HepG2 (cell line): ENCODE measurements around the gene ZNF414. TPM values are rescaled to one million over a fixed set of nuclear protein-coding genes. Genes with fewer than 3 reads are reported as not detected.
A peak's percentile ranks its signal among the peaks of the same experiment; 100 is the strongest.

ENCODE experiments used
- ARID2 ChIP-seq: sonication (generic); formaldehyde crosslinking; IDR thresholded peaks from 2 replicates; pipeline ENCODE4 v1.8.1; 2022; ENCODE audit warnings: mild to moderate bottlenecking, missing genetic modification reagents, borderline replicate concordance
- HHEX ChIP-seq: IDR thresholded peaks from 2 replicates; pipeline ENCODE4 v1.6.1; 2016; ENCODE audit warnings: control low read depth
- HMG20A ChIP-seq: IDR thresholded peaks from 2 replicates; pipeline ENCODE4 v1.6.1; 2016; ENCODE audit warnings: borderline replicate concordance
- IRF2 ChIP-seq: IDR thresholded peaks from 2 replicates; pipeline ENCODE4 v1.6.1; 2018; ENCODE audit warnings: missing genetic modification reagents, missing compliant biosample characterization
- KLF16 ChIP-seq, 2 experiments: sonication (generic) in 1 of 2; formaldehyde crosslinking in 1 of 2; IDR thresholded peaks; 2 replicates each; pipeline versions ENCODE4 v1.6.1 to v1.8.0; 2016 to 2023; ENCODE audit warnings: missing genetic modification reagents in 2 of 2, missing compliant biosample characterization in 1 of 2
- NCOR1 ChIP-seq: fragments of 200-600 bp; sonication (generic); IDR thresholded peaks from 2 replicates; pipeline ENCODE4 v1.7.0; 2017; ENCODE audit warnings: antibody characterized with exemption, low read length, borderline replicate concordance
- NFIC ChIP-seq: IDR thresholded peaks from 2 replicates; pipeline ENCODE4 v1.6.1; 2012; ENCODE audit warnings: mild to moderate bottlenecking, low read length, inconsistent platforms
- PHB2 ChIP-seq: fragments of 450-650 bp; IDR thresholded peaks from 2 replicates; pipeline ENCODE4 v1.6.1; 2018; ENCODE audit not compliant: partially characterized antibody
- PHF20 ChIP-seq: sonication (generic); formaldehyde crosslinking; IDR thresholded peaks from 2 replicates; pipeline ENCODE4 v1.5.0; 2020; ENCODE audit warnings: mild to moderate bottlenecking, missing genetic modification reagents
- SUZ12 ChIP-seq: fragments of 150-350 bp; IDR thresholded peaks from 2 replicates; pipeline ENCODE4 v1.6.1; 2014; ENCODE audit warnings: low read depth, low read length
- TCF7 ChIP-seq: sonication (generic); IDR thresholded peaks from 2 replicates; pipeline ENCODE4 v1.6.1; 2016; ENCODE audit warnings: antibody characterized with exemption, low read depth
- ZBTB3 ChIP-seq: sonication (generic); formaldehyde crosslinking; IDR thresholded peaks from 2 replicates; pipeline ENCODE4 v1.4.0; 2020; ENCODE audit warnings: low read depth, mild to moderate bottlenecking, moderate library complexity, missing genetic modification reagents, borderline replicate concordance
- ZFAT ChIP-seq: sonication (generic); formaldehyde crosslinking; conservative IDR thresholded peaks from 2 replicates; pipeline ENCODE4 v1.8.1; 2023; ENCODE audit warnings: missing genetic modification reagents, inconsistent platforms
- ZNF138 ChIP-seq: sonication (generic); formaldehyde crosslinking; IDR thresholded peaks from 2 replicates; pipeline ENCODE4 v1.5.0; 2020; ENCODE audit warnings: mild to moderate bottlenecking, low read depth, missing genetic modification reagents
- ZNF326 ChIP-seq: sonication (generic); formaldehyde crosslinking; IDR thresholded peaks from 2 replicates; pipeline ENCODE4 v1.4.0; 2020; ENCODE audit warnings: missing genetic modification reagents, borderline replicate concordance
- ZNF33A ChIP-seq: sonication (generic); formaldehyde crosslinking; IDR thresholded peaks from 2 replicates; pipeline ENCODE4 v1.5.1; 2020; ENCODE audit warnings: missing genetic modification reagents, mild to moderate bottlenecking, moderate library complexity, borderline replicate concordance
- ZNF605 ChIP-seq: sonication (generic); formaldehyde crosslinking; IDR thresholded peaks from 2 replicates; pipeline ENCODE4 v1.8.0; 2022; ENCODE audit warnings: mild to moderate bottlenecking, missing genetic modification reagents
- ZNF737 ChIP-seq: sonication (generic); formaldehyde crosslinking; IDR thresholded peaks from 2 replicates; pipeline ENCODE4 v1.5.0; 2020; ENCODE audit warnings: missing genetic modification reagents, mild to moderate bottlenecking, borderline replicate concordance
- ZNF879 ChIP-seq: sonication (generic); formaldehyde crosslinking; IDR thresholded peaks from 2 replicates; pipeline ENCODE4 v1.8.1; 2023; ENCODE audit warnings: missing genetic modification reagents
- ZSCAN12 ChIP-seq: sonication (generic); formaldehyde crosslinking; IDR thresholded peaks from 2 replicates; pipeline ENCODE4 v1.9.0; 2021; ENCODE audit warnings: mild to moderate bottlenecking, missing genetic modification reagents
- ZSCAN31 ChIP-seq: sonication (generic); formaldehyde crosslinking; IDR thresholded peaks from 2 replicates; pipeline ENCODE4 v1.5.0; 2020; ENCODE audit warnings: low read depth, mild to moderate bottlenecking, missing genetic modification reagents
- polyA plus RNA-seq, 8 experiments: library from polyadenylated mRNA; depleted of rRNA in 3 of 8; stranded (reverse) in 7 of 8; unstranded in 1 of 8; fragments of >200 nt; fragmentation: Illumina TruSeq in 4 of 8; extraction: Trizol in 4 of 8; gene quantifications; 2 replicates each; pipeline versions ENCODE4 v1.2.1 to v1.2.3, GENCODE V29; 2011 to 2016; ENCODE audit warnings: low read depth in 4 of 8, missing spikeins in 1 of 8, mixed read lengths in 1 of 8; ENCODE audit not compliant: insufficient read depth in 1 of 8
- total RNA-seq, 5 experiments: library from RNA; depleted of rRNA; stranded (reverse); fragments of >200 nt; fragmentation: Illumina TruSeq; extraction: Trizol; gene quantifications; 2 replicates each; pipeline ENCODE4 v1.2.3, GENCODE V29; 2016; ENCODE audit warnings: low read depth in 1 of 5
- TF ChIP-seq, protein P1 (sequence below): IDR thresholded peaks from 2 replicates; pipeline ENCODE4 v1.6.1; 2012; ENCODE audit warnings: low read length, improper control_type of control experiment
- TF ChIP-seq, protein P2 (sequence below): sonication (generic); formaldehyde crosslinking; IDR thresholded peaks from 2 replicates; pipeline ENCODE4 v1.9.0; 2021; ENCODE audit warnings: missing genetic modification reagents, borderline replicate concordance
- TF ChIP-seq, protein P3 (sequence below): sonication (generic); formaldehyde crosslinking; conservative IDR thresholded peaks from 2 replicates; pipeline ENCODE4 v1.4.0; 2020; ENCODE audit warnings: missing genetic modification reagents
- TF ChIP-seq, protein P4 (sequence below): sonication (generic); formaldehyde crosslinking; IDR thresholded peaks from 2 replicates; pipeline ENCODE4 v1.8.0; 2022; ENCODE audit warnings: missing genetic modification reagents, mild to moderate bottlenecking, borderline replicate concordance

The ZNF414 gene
- total and polyA plus RNA-seq, 2 of the 13 experiments (the other 11 are each of a cell fraction or from before 2014, with no cell fraction given) = 2.5 to 4.0 TPM

DNA sequence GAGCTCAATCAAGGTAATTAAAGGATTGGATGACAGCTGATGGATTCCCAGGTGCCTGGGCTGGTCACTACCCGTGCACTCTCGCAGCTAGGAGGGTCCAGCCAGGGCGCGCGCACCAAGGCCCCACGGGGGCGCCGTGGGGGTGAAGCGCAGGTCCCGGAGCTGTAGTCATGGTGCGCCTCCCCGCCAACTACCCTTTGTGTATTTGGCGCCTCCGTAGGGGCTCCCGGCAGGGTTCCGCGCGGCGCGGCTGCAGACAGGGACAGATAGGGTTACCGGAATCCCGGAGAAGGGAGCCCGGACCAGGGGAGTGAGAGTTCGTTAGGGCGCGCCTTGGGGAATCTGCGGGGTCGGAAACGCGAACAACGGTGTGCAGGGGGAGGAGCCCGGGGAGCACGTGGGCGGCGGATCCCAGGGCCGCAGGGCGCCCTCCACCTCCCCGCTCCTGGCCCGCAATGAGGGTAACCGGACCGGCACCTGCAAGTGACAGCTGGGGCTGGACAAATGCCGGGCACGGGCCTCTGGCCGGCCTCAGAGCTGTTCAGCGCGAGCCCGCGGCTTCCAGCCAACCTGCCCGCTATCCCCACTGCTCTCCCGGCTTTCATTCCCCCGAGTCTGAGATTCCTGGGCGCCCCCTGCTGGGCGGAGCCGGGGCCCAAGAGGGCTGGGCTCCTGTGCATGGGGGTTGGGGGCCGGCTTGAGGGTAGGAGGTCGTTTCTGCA, 8.1 kb downstream of the ZNF414 start (continued):
- TF ChIP-seq ZSCAN12 (CRISPR knock-in tag) (no peak), NCOR1 (no peak), PHB2 (no peak), ZNF605 (CRISPR knock-in tag) (peak; percentile 64), ZFAT (CRISPR knock-in tag) (peak; percentile 96), KLF16 (CRISPR knock-in tag; IDR thresholded peaks at IDR 0.05) (peak in 1 of 2 experiments; percentile 84; a peak in 2 of 4 replicates), ZNF326 (no peak), NFIC (no peak), ZBTB3 (no peak), SUZ12 (no peak), HHEX (CRISPR knock-in tag) (no peak), HMG20A (CRISPR knock-in tag) (no peak), ZNF138 (CRISPR knock-in tag) (no peak), PHF20 (CRISPR knock-in tag) (no peak), TCF7 (no peak), ZNF879 (CRISPR knock-in tag) (peak; percentile 71; the same call in 1 of the 2 replicates), ZSCAN31 (peak; percentile 74; the same call in 1 of the 2 replicates), ZNF737 (no peak), ZNF33A (no peak), ARID2 (CRISPR knock-in tag) (no peak), IRF2 (no peak)
- TF ChIP-seq, protein P1, sequence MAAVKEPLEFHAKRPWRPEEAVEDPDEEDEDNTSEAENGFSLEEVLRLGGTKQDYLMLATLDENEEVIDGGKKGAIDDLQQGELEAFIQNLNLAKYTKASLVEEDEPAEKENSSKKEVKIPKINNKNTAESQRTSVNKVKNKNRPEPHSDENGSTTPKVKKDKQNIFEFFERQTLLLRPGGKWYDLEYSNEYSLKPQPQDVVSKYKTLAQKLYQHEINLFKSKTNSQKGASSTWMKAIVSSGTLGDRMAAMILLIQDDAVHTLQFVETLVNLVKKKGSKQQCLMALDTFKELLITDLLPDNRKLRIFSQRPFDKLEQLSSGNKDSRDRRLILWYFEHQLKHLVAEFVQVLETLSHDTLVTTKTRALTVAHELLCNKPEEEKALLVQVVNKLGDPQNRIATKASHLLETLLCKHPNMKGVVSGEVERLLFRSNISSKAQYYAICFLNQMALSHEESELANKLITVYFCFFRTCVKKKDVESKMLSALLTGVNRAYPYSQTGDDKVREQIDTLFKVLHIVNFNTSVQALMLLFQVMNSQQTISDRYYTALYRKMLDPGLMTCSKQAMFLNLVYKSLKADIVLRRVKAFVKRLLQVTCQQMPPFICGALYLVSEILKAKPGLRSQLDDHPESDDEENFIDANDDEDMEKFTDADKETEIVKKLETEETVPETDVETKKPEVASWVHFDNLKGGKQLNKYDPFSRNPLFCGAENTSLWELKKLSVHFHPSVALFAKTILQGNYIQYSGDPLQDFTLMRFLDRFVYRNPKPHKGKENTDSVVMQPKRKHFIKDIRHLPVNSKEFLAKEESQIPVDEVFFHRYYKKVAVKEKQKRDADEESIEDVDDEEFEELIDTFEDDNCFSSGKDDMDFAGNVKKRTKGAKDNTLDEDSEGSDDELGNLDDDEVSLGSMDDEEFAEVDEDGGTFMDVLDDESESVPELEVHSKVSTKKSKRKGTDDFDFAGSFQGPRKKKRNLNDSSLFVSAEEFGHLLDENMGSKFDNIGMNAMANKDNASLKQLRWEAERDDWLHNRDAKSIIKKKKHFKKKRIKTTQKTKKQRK = no peak
- TF ChIP-seq, protein P2, sequence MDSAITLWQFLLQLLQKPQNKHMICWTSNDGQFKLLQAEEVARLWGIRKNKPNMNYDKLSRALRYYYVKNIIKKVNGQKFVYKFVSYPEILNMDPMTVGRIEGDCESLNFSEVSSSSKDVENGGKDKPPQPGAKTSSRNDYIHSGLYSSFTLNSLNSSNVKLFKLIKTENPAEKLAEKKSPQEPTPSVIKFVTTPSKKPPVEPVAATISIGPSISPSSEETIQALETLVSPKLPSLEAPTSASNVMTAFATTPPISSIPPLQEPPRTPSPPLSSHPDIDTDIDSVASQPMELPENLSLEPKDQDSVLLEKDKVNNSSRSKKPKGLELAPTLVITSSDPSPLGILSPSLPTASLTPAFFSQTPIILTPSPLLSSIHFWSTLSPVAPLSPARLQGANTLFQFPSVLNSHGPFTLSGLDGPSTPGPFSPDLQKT (CRISPR knock-in tag) = no peak
- TF ChIP-seq, protein P3, sequence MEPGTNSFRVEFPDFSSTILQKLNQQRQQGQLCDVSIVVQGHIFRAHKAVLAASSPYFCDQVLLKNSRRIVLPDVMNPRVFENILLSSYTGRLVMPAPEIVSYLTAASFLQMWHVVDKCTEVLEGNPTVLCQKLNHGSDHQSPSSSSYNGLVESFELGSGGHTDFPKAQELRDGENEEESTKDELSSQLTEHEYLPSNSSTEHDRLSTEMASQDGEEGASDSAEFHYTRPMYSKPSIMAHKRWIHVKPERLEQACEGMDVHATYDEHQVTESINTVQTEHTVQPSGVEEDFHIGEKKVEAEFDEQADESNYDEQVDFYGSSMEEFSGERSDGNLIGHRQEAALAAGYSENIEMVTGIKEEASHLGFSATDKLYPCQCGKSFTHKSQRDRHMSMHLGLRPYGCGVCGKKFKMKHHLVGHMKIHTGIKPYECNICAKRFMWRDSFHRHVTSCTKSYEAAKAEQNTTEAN (CRISPR knock-in tag) = no peak
- TF ChIP-seq, protein P4, sequence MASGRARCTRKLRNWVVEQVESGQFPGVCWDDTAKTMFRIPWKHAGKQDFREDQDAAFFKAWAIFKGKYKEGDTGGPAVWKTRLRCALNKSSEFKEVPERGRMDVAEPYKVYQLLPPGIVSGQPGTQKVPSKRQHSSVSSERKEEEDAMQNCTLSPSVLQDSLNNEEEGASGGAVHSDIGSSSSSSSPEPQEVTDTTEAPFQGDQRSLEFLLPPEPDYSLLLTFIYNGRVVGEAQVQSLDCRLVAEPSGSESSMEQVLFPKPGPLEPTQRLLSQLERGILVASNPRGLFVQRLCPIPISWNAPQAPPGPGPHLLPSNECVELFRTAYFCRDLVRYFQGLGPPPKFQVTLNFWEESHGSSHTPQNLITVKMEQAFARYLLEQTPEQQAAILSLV (CRISPR knock-in tag) = peak; percentile 69; the same call in 1 of the 2 replicates
